Liver (tissue), 3 donors: Measurements from ENCODE around the gene EIF2S3.

Experiments
- EGR1 ChIP-seq, 2 donors: IDR thresholded peaks; 2 replicates each; pipeline ENCODE4 v1.6.1; 2016 to 2018; ENCODE audit warnings: antibody characterized with exemption in 2 of 2, low read depth in 2 of 2
- FOXA1 ChIP-seq: IDR thresholded peaks from 2 replicates; pipeline ENCODE4 v1.6.1; 2016; ENCODE audit warnings: antibody characterized with exemption
- FOXA2 ChIP-seq: IDR thresholded peaks from 2 replicates; pipeline ENCODE4 v1.6.1; 2016; ENCODE audit warnings: antibody characterized with exemption
- GABPA ChIP-seq, 2 donors: IDR thresholded peaks in 1 of 2; conservative IDR thresholded peaks in 1 of 2; 2 replicates each; pipeline ENCODE4 v1.6.1; 2016; ENCODE audit warnings: antibody characterized with exemption in 2 of 2, mild to moderate bottlenecking in 1 of 2, moderate library complexity in 1 of 2
- JUND ChIP-seq, 2 donors: IDR thresholded peaks; 2 replicates each; pipeline ENCODE4 v1.6.1; 2016; ENCODE audit warnings: antibody characterized with exemption in 2 of 2
- RAD21 ChIP-seq, 2 donors: IDR thresholded peaks; 2 replicates each; pipeline ENCODE4 v1.6.1; 2016; ENCODE audit warnings: antibody characterized with exemption in 2 of 2, mild to moderate bottlenecking in 2 of 2
- RXRA ChIP-seq, 2 donors: IDR thresholded peaks; 2 replicates each; pipeline ENCODE4 v1.6.1; 2017 to 2018; ENCODE audit warnings: antibody characterized with exemption in 2 of 2, mild to moderate bottlenecking in 1 of 2
- SP1 ChIP-seq: IDR thresholded peaks from 2 replicates; pipeline ENCODE4 v1.6.1; 2018; ENCODE audit warnings: antibody characterized with exemption, mild to moderate bottlenecking
- TAF1 ChIP-seq: conservative IDR thresholded peaks from 2 replicates; pipeline ENCODE4 v1.6.1; 2016; ENCODE audit warnings: antibody characterized with exemption, mild to moderate bottlenecking
- TF ChIP-seq, protein P1 (sequence below): fragments of 150-350 bp; IDR thresholded peaks from 2 replicates; pipeline ENCODE4 v1.5.1; 2017; ENCODE audit warnings: improper control_type of control experiment, low read depth, low read length; ENCODE audit not compliant: missing input control
- TF ChIP-seq, protein P2 (sequence below): IDR thresholded peaks from 2 replicates; pipeline ENCODE4 v1.6.1; 2016; ENCODE audit warnings: antibody characterized with exemption, mild to moderate bottlenecking
- TF ChIP-seq, protein P3 (sequence below): IDR thresholded peaks from 2 replicates; pipeline ENCODE4 v1.6.1; 2016; ENCODE audit warnings: antibody characterized with exemption
- donor health status: healthy.
- donor health status: healthy.

DNA sequence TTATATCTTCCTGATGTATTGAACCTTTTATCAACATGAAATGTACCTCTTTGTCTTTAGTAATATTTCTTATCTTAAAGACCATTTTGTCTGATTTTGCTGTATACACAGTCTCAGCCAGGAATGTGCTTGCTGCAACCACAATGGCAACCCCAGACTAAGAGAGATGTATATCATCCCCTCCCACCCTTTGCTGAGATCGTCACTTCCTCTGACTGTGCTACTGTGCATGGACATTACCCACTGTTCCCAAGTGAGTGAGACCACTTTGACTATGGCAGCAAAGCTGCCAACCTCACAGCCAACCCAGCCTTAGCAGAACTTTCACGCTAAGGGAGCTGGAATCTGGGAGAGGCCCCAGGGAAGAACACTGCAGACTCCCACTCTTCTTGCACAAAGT lies 46.0 kb downstream of the EIF2S3 start:
- TF ChIP-seq, protein P1, sequence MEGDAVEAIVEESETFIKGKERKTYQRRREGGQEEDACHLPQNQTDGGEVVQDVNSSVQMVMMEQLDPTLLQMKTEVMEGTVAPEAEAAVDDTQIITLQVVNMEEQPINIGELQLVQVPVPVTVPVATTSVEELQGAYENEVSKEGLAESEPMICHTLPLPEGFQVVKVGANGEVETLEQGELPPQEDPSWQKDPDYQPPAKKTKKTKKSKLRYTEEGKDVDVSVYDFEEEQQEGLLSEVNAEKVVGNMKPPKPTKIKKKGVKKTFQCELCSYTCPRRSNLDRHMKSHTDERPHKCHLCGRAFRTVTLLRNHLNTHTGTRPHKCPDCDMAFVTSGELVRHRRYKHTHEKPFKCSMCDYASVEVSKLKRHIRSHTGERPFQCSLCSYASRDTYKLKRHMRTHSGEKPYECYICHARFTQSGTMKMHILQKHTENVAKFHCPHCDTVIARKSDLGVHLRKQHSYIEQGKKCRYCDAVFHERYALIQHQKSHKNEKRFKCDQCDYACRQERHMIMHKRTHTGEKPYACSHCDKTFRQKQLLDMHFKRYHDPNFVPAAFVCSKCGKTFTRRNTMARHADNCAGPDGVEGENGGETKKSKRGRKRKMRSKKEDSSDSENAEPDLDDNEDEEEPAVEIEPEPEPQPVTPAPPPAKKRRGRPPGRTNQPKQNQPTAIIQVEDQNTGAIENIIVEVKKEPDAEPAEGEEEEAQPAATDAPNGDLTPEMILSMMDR: no peak
- TF ChIP-seq JUND (IDR thresholded peaks at IDR 0.05) (no peak), FOXA2 (no peak), SP1 (no peak), EGR1 (IDR thresholded peaks at IDR 0.05; ENCODE audit: low read depth in 2 of 2) (no peak), TAF1 (no peak), FOXA1 (no peak), GABPA (IDR thresholded peaks at IDR 0.05 in 1 of 2, conservative IDR thresholded peaks at IDR 0.05 in 1 of 2) (no peak), RAD21 (IDR thresholded peaks at IDR 0.05) (no peak), RXRA (IDR thresholded peaks at IDR 0.05) (no peak)
- TF ChIP-seq, protein P2, sequence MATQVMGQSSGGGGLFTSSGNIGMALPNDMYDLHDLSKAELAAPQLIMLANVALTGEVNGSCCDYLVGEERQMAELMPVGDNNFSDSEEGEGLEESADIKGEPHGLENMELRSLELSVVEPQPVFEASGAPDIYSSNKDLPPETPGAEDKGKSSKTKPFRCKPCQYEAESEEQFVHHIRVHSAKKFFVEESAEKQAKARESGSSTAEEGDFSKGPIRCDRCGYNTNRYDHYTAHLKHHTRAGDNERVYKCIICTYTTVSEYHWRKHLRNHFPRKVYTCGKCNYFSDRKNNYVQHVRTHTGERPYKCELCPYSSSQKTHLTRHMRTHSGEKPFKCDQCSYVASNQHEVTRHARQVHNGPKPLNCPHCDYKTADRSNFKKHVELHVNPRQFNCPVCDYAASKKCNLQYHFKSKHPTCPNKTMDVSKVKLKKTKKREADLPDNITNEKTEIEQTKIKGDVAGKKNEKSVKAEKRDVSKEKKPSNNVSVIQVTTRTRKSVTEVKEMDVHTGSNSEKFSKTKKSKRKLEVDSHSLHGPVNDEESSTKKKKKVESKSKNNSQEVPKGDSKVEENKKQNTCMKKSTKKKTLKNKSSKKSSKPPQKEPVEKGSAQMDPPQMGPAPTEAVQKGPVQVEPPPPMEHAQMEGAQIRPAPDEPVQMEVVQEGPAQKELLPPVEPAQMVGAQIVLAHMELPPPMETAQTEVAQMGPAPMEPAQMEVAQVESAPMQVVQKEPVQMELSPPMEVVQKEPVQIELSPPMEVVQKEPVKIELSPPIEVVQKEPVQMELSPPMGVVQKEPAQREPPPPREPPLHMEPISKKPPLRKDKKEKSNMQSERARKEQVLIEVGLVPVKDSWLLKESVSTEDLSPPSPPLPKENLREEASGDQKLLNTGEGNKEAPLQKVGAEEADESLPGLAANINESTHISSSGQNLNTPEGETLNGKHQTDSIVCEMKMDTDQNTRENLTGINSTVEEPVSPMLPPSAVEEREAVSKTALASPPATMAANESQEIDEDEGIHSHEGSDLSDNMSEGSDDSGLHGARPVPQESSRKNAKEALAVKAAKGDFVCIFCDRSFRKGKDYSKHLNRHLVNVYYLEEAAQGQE: no peak
- TF ChIP-seq, protein P3, sequence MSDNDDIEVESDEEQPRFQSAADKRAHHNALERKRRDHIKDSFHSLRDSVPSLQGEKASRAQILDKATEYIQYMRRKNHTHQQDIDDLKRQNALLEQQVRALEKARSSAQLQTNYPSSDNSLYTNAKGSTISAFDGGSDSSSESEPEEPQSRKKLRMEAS: no peak
